GM12878 (cell line): ENCODE measurements around the gene NDUFA13. TPM values are rescaled to one million over a fixed set of nuclear protein-coding genes. Genes with fewer than 3 reads are reported as not detected.

ENCODE experiments used
- ATAC-seq: fragments of 200-7000 bp; cut with Tn5 transposase; 3 replicates; pipeline ENCODE4 v1.9.1; 2020; ENCODE audit warnings: mild to moderate bottlenecking, moderate library complexity
- BruUV-seq: library from RNA; stranded (reverse); fragments of 400-500 nt; replicated peaks from 2 replicates; lab custom pipeline; 2021; lab: Mats Ljungman, UMichigan
- CTCF ChIA-PET: fragments of 300-600 bp; sonication (Branson Sonifier 250); formaldehyde crosslinking; extraction: SDS; loops from one replicate; lab custom pipeline; 2021; ENCODE audit warnings: inconsistent platforms; lab: Yijun Ruan, JAX
- POLR2A ChIA-PET: fragments of 350-600 bp; formaldehyde crosslinking; extraction: SDS; loops from one replicate; lab custom pipeline; 2021; ENCODE audit warnings: inconsistent platforms; lab: Charles Lee
- RAD21 ChIA-PET: fragments of 300-600 bp; sonication (Branson Sonifier 250); formaldehyde crosslinking; loops from one replicate; lab custom pipeline; 2023; ENCODE audit warnings: antibody characterized with exemption; ENCODE audit not compliant: unreplicated experiment; lab: Charles Lee
- SMC1A ChIA-PET: fragments of 300-600 bp; sonication (Branson Sonifier 250); formaldehyde crosslinking; loops from one replicate; lab custom pipeline; 2023; ENCODE audit not compliant: unreplicated experiment, uncharacterized antibody; lab: Charles Lee
- DNase-seq: peaks from one replicate; pipeline ENCODE4 v3.0.0-alpha.2; 2011; ENCODE audit warnings: low read depth, low spot score
- FAIRE-seq: peaks from 3 replicates; lab custom pipeline; 2011; peaks lifted over from hg19 to GRCh38; lab: Jason Lieb, UNC
- H2AFZ ChIP-seq: 2 replicates; pipeline ENCODE4 v1.6.0; 2011; ENCODE audit warnings: low read depth, low read length, control low read depth; ENCODE audit not compliant: control insufficient read depth
- H3K27ac ChIP-seq: 2 replicates; pipeline ENCODE4 v1.5.1; 2011; ENCODE audit warnings: control low read depth; ENCODE audit not compliant: control insufficient read depth, insufficient read depth
- H3K27me3 ChIP-seq, 2 experiments: replicated peaks in 1 of 2; 2 replicates each; pipeline versions ENCODE4 v1.6.0 to v1.6.1; 2011; ENCODE audit warnings: low read length in 1 of 2; ENCODE audit not compliant: control insufficient read depth in 2 of 2, insufficient read depth in 2 of 2
- H3K36me3 ChIP-seq, 2 experiments: 2 replicates each; pipeline ENCODE4 v1.5.1; 2011; ENCODE audit warnings: low read length in 1 of 2; ENCODE audit not compliant: control insufficient read depth in 2 of 2, insufficient read depth in 2 of 2
- H3K4me1 ChIP-seq: 2 replicates; pipeline ENCODE4 v1.6.1; 2011; ENCODE audit warnings: mild to moderate bottlenecking, low read length, moderate library complexity, mixed read lengths; ENCODE audit not compliant: control insufficient read depth, insufficient read depth
- H3K4me2 ChIP-seq: 2 replicates; pipeline ENCODE4 v1.6.0; 2011; ENCODE audit warnings: control low read depth; ENCODE audit not compliant: control insufficient read depth, insufficient read depth
- H3K4me3 ChIP-seq: fragments of 200-600 bp; sonication (generic); 2 replicates; pipeline ENCODE4 v1.5.1; 2016
- H3K79me2 ChIP-seq: 2 replicates; pipeline ENCODE4 v1.6.0; 2011; ENCODE audit warnings: low read length; ENCODE audit not compliant: control insufficient read depth, insufficient read depth
- H3K9ac ChIP-seq: 2 replicates; pipeline ENCODE4 v1.8.0; 2011; ENCODE audit warnings: low read length, control low read depth, mixed read lengths; ENCODE audit not compliant: control insufficient read depth, insufficient read depth
- H3K9me3 ChIP-seq: replicated peaks from 3 replicates; pipeline ENCODE4 v1.5.1; 2011; ENCODE audit warnings: mild to moderate bottlenecking, low read length; ENCODE audit not compliant: control insufficient read depth, insufficient read depth
- H4K20me1 ChIP-seq: 2 replicates; pipeline ENCODE4 v1.6.0; 2011; ENCODE audit not compliant: control insufficient read depth, insufficient read depth
- GATAD2B ChIP-seq: fragments of 450-650 bp; conservative IDR thresholded peaks from 2 replicates; pipeline ENCODE4 v1.6.1; 2017; ENCODE audit warnings: low read depth, mild to moderate bottlenecking, moderate library complexity
- MEF2B ChIP-seq: fragments of 450-650 bp; IDR thresholded peaks from 2 replicates; pipeline ENCODE4 v1.6.1; 2018; ENCODE audit warnings: mild to moderate bottlenecking, moderate library complexity; ENCODE audit not compliant: partially characterized antibody, poor library complexity, severe bottlenecking
- NFYB ChIP-seq: IDR thresholded peaks from 2 replicates; pipeline ENCODE4 v1.6.1; 2011; ENCODE audit warnings: low read depth, mild to moderate bottlenecking, low read length, improper control_type of control experiment, moderate library complexity; ENCODE audit not compliant: insufficient read depth
- STAT3 ChIP-seq: IDR thresholded peaks from 2 replicates; pipeline ENCODE4 v1.6.1; 2011; ENCODE audit warnings: low read depth, low read length, improper control_type of control experiment
- WGBS: methylation state at CpG from one replicate; pipeline ENCODE4 v1.1.6; 2016; ENCODE audit warnings: low lambda C conversion rate; ENCODE audit not compliant: insufficient replicate concordance, insufficient coverage; ENCODE audit errors: missing lambda C conversion rate; 5-methylcytosine and 5-hydroxymethylcytosine counted together
- in situ Hi-C: fragments of 300-500 bp; cut with MboI; formaldehyde crosslinking; loops from 9 replicates; pipeline ENCODE4 v1.14.3; 2018; ENCODE audit warnings: mixed read lengths
- intact Hi-C: fragments of 100-400 bp; cut with micrococcal nuclease; formaldehyde crosslinking; loops from one replicate; pipeline ENCODE4 v1.14.2; 2022; ENCODE audit not compliant: unreplicated experiment
- polyA plus RNA-seq, 11 experiments: library from polyadenylated mRNA; depleted of rRNA in 4 of 11; unstranded in 6 of 11; stranded (reverse) in 5 of 11; fragments of >200 nt; fragmentation: Nextera tagmentation in 4 of 11; fragmentation: Illumina TruSeq in 1 of 11; extraction: Ambion mirVana in 4 of 11; extraction: Trizol in 1 of 11; gene quantifications; 1 replicate in 1 of 11; 2 replicates in 10 of 11; pipeline versions ENCODE4 v1.2.1 to v1.2.3, GENCODE V29; 2011 to 2016; ENCODE audit warnings: inconsistent platforms in 2 of 11, missing spikeins in 2 of 11, low read depth in 1 of 11
- total RNA-seq, 4 experiments: library from RNA; depleted of rRNA in 3 of 4; stranded (reverse); fragments of >200 nt in 3 of 4; fragmentation: Illumina TruSeq in 1 of 4; extraction: Trizol in 1 of 4; gene quantifications; 2 replicates each; pipeline versions ENCODE4 v1.2.1 to v1.2.3, GENCODE V29; 2013 to 2021
- TF ChIP-seq, protein P1 (sequence below): IDR thresholded peaks from 2 replicates; pipeline ENCODE4 v1.6.1; 2012; ENCODE audit warnings: improper control_type of control experiment, low read depth, low read length; ENCODE audit not compliant: insufficient replicate concordance
- TF ChIP-seq, protein P2 (sequence below): fragments of 450-650 bp; IDR thresholded peaks from 2 replicates; pipeline ENCODE4 v1.6.1; 2017; ENCODE audit warnings: borderline replicate concordance
- TF ChIP-seq, protein P3 (sequence below): fragments of 450-650 bp; formaldehyde crosslinking; IDR thresholded peaks from 2 replicates; pipeline ENCODE4 v1.4.0; 2022; ENCODE audit warnings: mild to moderate bottlenecking, moderate library complexity
- TF ChIP-seq, protein P4 (sequence below): fragments of 150-350 bp; IDR thresholded peaks from 2 replicates; pipeline ENCODE4 v1.6.1; 2016; ENCODE audit warnings: low read depth, low read length

NDUFA13 gene
- total and polyA plus RNA-seq, 10 of the 15 experiments (the other 5 are each of a cell fraction or from before 2014, with no cell fraction given): 224 to 586 (median 456) TPM

DNA sequence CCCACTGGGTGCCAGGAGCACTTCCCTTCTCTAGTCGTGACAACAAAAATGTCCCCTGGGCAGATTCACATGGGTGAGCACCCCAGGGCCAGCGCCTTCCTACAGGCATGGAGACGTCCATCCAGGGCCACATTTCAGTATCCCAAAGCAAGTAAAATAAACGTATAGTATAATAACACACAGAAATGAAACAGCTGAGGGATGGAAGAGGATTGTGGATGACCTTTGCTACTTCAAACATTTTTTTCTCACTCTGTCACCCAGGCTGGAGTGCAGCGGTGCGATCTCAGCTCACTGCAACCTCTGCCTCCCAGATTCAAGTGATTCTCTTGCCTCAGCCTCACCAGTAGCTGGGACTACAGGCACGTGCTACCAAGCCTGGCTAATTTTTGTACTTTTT, 50.3 kb downstream of the NDUFA13 start (continued):
- TF ChIP-seq, protein P1, sequence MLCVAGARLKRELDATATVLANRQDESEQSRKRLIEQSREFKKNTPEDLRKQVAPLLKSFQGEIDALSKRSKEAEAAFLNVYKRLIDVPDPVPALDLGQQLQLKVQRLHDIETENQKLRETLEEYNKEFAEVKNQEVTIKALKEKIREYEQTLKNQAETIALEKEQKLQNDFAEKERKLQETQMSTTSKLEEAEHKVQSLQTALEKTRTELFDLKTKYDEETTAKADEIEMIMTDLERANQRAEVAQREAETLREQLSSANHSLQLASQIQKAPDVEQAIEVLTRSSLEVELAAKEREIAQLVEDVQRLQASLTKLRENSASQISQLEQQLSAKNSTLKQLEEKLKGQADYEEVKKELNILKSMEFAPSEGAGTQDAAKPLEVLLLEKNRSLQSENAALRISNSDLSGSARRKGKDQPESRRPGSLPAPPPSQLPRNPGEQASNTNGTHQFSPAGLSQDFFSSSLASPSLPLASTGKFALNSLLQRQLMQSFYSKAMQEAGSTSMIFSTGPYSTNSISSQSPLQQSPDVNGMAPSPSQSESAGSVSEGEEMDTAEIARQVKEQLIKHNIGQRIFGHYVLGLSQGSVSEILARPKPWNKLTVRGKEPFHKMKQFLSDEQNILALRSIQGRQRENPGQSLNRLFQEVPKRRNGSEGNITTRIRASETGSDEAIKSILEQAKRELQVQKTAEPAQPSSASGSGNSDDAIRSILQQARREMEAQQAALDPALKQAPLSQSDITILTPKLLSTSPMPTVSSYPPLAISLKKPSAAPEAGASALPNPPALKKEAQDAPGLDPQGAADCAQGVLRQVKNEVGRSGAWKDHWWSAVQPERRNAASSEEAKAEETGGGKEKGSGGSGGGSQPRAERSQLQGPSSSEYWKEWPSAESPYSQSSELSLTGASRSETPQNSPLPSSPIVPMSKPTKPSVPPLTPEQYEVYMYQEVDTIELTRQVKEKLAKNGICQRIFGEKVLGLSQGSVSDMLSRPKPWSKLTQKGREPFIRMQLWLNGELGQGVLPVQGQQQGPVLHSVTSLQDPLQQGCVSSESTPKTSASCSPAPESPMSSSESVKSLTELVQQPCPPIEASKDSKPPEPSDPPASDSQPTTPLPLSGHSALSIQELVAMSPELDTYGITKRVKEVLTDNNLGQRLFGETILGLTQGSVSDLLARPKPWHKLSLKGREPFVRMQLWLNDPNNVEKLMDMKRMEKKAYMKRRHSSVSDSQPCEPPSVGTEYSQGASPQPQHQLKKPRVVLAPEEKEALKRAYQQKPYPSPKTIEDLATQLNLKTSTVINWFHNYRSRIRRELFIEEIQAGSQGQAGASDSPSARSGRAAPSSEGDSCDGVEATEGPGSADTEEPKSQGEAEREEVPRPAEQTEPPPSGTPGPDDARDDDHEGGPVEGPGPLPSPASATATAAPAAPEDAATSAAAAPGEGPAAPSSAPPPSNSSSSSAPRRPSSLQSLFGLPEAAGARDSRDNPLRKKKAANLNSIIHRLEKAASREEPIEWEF: no peak
- TF ChIP-seq, protein P2, sequence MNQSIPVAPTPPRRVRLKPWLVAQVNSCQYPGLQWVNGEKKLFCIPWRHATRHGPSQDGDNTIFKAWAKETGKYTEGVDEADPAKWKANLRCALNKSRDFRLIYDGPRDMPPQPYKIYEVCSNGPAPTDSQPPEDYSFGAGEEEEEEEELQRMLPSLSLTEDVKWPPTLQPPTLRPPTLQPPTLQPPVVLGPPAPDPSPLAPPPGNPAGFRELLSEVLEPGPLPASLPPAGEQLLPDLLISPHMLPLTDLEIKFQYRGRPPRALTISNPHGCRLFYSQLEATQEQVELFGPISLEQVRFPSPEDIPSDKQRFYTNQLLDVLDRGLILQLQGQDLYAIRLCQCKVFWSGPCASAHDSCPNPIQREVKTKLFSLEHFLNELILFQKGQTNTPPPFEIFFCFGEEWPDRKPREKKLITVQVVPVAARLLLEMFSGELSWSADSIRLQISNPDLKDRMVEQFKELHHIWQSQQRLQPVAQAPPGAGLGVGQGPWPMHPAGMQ: no peak
- TF ChIP-seq, all 136 proteins: peak for 0

DNA sequence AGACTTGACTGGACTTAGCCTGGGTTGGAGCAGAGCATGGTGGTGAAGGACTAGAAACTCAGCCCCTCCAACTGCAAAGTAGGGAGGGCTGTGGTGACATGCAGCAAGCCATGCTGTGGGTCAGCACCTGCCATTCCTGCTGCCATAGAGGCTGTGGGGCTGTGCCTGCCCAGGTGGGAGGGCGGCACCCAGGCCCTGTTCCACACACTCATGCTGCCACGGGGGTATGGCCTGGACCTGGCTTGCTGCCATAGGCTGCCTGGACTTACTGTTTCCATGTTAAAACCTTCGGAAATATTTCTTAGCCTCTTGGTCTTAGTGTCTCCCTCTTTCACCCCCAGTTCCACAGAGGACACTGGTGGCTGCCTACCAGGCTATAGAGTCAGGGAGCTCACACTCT, 51.4 kb downstream of the NDUFA13 start:
- intact Hi-C loops: no loop called here
- H3K4me1 ChIP-seq: no peaks in the 10 kb centered on the region
- H4K20me1 ChIP-seq: no peaks in the 10 kb centered on the region
- H3K79me2 ChIP-seq: no peaks in the 10 kb centered on the region
- H3K27me3 ChIP-seq: no peaks in the 10 kb centered on the region
- no peak overlapping the region for H3K27ac ChIP-seq
- no peak for ATAC-seq
- SMC1A ChIA-PET: no interaction called here
- no peak for FAIRE-seq
- no peak overlapping the region for H3K4me3 ChIP-seq
- CTCF ChIA-PET: interaction anchor here (1.3 to 2.1 kb wide), 2 partner anchors 9 to 14 kb away, joined by 3 to 19 read pairs; no protein-coding TSS in a partner anchor
- no peak overlapping the region for H3K4me2 ChIP-seq
- BruUV-seq: no TSS peak
- no peaks in the 10 kb centered on the region; the same call in 2 of the 3 replicates for H3K9me3 ChIP-seq
- no peak for DNase-seq
- 100% methylated on average over 3 of the region's 3 CpGs for WGBS
- RAD21 ChIA-PET: no interaction called here
- POLR2A ChIA-PET: no interaction called here
- no peak overlapping the region for H2AFZ ChIP-seq
- H3K36me3 ChIP-seq: peaks cover 4 to 12% of the 10 kb centered on the region in 2 experiments; a peak in 3 of 4 replicates
- H3K9ac ChIP-seq: no peak overlapping the region
- in situ Hi-C loops: no loop called here
- TF ChIP-seq GATAD2B (no peak), STAT3 (no peak), NFYB (no peak), MEF2B (no peak)
- TF ChIP-seq, protein P3, sequence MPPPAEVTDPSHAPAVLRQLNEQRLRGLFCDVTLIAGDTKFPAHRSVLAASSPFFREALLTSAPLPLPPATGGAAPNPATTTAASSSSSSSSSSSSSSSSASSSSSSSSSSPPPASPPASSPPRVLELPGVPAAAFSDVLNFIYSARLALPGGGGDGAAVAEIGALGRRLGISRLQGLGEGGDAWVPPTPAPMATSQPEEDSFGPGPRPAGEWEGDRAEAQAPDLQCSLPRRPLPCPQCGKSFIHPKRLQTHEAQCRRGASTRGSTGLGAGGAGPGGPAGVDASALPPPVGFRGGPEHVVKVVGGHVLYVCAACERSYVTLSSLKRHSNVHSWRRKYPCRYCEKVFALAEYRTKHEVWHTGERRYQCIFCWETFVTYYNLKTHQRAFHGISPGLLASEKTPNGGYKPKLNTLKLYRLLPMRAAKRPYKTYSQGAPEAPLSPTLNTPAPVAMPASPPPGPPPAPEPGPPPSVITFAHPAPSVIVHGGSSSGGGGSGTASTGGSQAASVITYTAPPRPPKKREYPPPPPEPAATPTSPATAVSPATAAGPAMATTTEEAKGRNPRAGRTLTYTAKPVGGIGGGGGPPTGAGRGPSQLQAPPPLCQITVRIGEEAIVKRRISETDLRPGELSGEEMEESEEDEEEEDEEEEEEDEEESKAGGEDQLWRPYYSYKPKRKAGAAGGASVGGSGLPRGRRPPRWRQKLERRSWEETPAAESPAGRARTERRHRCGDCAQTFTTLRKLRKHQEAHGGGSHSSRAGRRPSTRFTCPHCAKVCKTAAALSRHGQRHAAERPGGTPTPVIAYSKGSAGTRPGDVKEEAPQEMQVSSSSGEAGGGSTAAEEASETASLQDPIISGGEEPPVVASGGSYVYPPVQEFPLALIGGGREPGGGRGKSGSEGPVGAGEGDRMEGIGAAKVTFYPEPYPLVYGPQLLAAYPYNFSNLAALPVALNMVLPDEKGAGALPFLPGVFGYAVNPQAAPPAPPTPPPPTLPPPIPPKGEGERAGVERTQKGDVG (CRISPR knock-in tag): no peak
- TF ChIP-seq, protein P4, sequence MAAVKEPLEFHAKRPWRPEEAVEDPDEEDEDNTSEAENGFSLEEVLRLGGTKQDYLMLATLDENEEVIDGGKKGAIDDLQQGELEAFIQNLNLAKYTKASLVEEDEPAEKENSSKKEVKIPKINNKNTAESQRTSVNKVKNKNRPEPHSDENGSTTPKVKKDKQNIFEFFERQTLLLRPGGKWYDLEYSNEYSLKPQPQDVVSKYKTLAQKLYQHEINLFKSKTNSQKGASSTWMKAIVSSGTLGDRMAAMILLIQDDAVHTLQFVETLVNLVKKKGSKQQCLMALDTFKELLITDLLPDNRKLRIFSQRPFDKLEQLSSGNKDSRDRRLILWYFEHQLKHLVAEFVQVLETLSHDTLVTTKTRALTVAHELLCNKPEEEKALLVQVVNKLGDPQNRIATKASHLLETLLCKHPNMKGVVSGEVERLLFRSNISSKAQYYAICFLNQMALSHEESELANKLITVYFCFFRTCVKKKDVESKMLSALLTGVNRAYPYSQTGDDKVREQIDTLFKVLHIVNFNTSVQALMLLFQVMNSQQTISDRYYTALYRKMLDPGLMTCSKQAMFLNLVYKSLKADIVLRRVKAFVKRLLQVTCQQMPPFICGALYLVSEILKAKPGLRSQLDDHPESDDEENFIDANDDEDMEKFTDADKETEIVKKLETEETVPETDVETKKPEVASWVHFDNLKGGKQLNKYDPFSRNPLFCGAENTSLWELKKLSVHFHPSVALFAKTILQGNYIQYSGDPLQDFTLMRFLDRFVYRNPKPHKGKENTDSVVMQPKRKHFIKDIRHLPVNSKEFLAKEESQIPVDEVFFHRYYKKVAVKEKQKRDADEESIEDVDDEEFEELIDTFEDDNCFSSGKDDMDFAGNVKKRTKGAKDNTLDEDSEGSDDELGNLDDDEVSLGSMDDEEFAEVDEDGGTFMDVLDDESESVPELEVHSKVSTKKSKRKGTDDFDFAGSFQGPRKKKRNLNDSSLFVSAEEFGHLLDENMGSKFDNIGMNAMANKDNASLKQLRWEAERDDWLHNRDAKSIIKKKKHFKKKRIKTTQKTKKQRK: no peak
